ENCODE measurements around the gene LAMB4. TPM values are rescaled to one million over a fixed set of nuclear protein-coding genes. Genes with fewer than 3 reads are reported as not detected.

LAMB4 gene
- 0.80 TPM for polyA plus RNA-seq (2012; ENCODE audit: insufficient read depth, insufficient read length, low read depth)

GRCh38 chr7:108130261-108130660 is at the start of gene LAMB4:
TSS of gene LAMB4 (minus strand) at chr7:108130361. CDS start at chr7:108123164, 7,197 bp downstream.
- Histone ChIP-seq H3K27me3 (no peaks in the 10 kb centered on the region), H3K36me3 (no peaks in the 10 kb centered on the region), H3K4me3 (ENCODE audit: low read depth, low read length) (no peak within 1 kb of the TSS), H3K9me3 (no peaks in the 10 kb centered on the region), H3K4me1 (no peaks in the 10 kb centered on the region; the same call in 1 of the 2 replicates)
- no peak for DNase-seq
- TF ChIP-seq, protein P1, sequence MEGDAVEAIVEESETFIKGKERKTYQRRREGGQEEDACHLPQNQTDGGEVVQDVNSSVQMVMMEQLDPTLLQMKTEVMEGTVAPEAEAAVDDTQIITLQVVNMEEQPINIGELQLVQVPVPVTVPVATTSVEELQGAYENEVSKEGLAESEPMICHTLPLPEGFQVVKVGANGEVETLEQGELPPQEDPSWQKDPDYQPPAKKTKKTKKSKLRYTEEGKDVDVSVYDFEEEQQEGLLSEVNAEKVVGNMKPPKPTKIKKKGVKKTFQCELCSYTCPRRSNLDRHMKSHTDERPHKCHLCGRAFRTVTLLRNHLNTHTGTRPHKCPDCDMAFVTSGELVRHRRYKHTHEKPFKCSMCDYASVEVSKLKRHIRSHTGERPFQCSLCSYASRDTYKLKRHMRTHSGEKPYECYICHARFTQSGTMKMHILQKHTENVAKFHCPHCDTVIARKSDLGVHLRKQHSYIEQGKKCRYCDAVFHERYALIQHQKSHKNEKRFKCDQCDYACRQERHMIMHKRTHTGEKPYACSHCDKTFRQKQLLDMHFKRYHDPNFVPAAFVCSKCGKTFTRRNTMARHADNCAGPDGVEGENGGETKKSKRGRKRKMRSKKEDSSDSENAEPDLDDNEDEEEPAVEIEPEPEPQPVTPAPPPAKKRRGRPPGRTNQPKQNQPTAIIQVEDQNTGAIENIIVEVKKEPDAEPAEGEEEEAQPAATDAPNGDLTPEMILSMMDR (IDR thresholded peaks at IDR 0.05; ENCODE audit: low read depth, low read length), result no peak

- Histone ChIP-seq H3K27me3 (no peaks in the 10 kb centered on the region), H3K36me3 (peaks cover 54% of the 10 kb centered on the region), H3K4me3 (ENCODE audit: low read depth, low read length) (no peak overlapping the region), H3K4me1 (peaks cover 15% of the 10 kb centered on the region), H3K9me3 (no peaks in the 10 kb centered on the region)
- DNase-seq, result peak; percentile 70
- TF ChIP-seq, protein P1 (IDR thresholded peaks at IDR 0.05; ENCODE audit: low read depth, low read length), result no peak
Observed at GRCh38 chr7:108178398-108178797, 48.2 kb upstream of the LAMB4 start.

DNA sequence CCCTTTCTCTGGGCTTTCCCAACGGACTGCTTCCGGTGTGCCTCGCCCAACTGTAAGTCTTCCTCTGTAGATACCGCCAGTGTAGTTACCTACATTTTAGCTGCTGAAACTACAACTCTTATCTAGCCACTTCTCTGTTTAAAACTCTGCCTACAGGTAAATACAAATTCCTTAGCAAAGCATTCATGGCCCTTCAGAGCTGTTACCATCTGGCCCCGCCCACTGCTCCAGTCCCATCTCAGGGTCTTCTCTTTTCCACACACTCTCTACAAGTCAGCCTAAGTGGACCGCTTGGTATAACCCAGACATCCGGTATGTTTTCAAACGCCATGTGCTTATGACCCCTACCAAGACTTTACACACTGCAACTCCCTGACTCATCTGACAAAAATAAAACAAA is 41.0 kb upstream of the LAMB4 start:
- no peaks in the 10 kb centered on the region for H3K9me3 ChIP-seq
- no peaks in the 10 kb centered on the region for H3K27me3 ChIP-seq
- H3K36me3 ChIP-seq, result peaks cover 11% of the 10 kb centered on the region; the same call in 1 of the 2 replicates
- no peak overlapping the region for H3K4me3 ChIP-seq (ENCODE audit: low read depth, low read length)
- no peaks in the 10 kb centered on the region for H3K4me1 ChIP-seq
- TF ChIP-seq, protein P1 (IDR thresholded peaks at IDR 0.05; ENCODE audit: low read depth, low read length), result no peak
- no peak for DNase-seq

DNA sequence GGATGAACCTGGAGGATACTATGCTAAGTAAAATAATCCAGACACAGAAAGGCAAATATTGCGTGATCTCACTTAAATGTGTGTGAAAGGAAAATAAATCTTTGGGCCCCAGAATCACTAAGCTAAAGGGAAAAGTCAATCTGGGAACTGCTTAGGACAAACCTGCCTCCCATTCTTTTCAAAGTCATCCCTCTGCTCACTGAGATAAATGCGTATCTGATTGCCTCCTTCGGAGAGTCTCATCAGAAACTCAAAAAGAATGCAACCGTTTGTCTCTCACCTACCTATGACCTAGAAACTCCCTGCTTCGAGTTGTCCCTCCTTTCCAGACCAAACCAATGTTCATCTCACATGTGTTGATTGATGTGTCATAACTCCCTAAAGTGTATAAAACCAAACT is 40.1 kb upstream of the LAMB4 start:
- H3K4me3 ChIP-seq (ENCODE audit: low read depth, low read length), result no peak overlapping the region
- H3K9me3 ChIP-seq, result no peaks in the 10 kb centered on the region
- H3K36me3 ChIP-seq, result peaks cover 8% of the 10 kb centered on the region
- H3K27me3 ChIP-seq, result no peaks in the 10 kb centered on the region
- no peak for DNase-seq
- no peaks in the 10 kb centered on the region for H3K4me1 ChIP-seq
- TF ChIP-seq, protein P1 (IDR thresholded peaks at IDR 0.05; ENCODE audit: low read depth, low read length), result no peak

DNA sequence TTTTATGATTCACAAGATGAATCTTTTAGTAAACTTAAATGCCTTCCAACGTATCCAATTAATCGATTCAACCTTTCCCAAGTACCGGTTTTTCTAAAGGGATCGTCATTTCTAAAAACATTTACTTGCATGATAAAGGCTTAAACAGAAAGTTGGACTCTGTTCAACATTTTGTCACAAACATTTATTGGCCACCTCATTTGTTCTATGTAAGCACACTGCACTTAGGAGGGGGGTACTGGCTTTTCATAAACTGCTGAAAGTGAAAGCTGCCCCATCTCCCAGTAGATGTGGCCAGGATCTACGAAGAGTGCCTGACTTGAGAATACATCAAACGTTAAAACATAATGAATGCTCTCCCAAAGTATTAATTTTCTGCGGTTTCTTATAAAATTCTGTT is 37.3 kb upstream of the LAMB4 start:
- DNase-seq, result no peak
- Histone ChIP-seq H3K27me3 (no peaks in the 10 kb centered on the region), H3K4me3 (ENCODE audit: low read depth, low read length) (no peak overlapping the region), H3K9me3 (no peaks in the 10 kb centered on the region), H3K36me3 (peaks cover 4% of the 10 kb centered on the region), H3K4me1 (no peaks in the 10 kb centered on the region)
- TF ChIP-seq, protein P1 (IDR thresholded peaks at IDR 0.05; ENCODE audit: low read depth, low read length), result no peak

- Histone ChIP-seq H3K27me3 (no peaks in the 10 kb centered on the region), H3K4me3 (ENCODE audit: low read depth, low read length) (no peak overlapping the region), H3K36me3 (peaks cover under 1% of the 10 kb centered on the region; the same call in 1 of the 2 replicates), H3K4me1 (no peaks in the 10 kb centered on the region), H3K9me3 (no peaks in the 10 kb centered on the region)
- no peak for DNase-seq
- TF ChIP-seq, protein P1 (IDR thresholded peaks at IDR 0.05; ENCODE audit: low read depth, low read length), result no peak
Observed at GRCh38 chr7:108166687-108167086, 36.5 kb upstream of the LAMB4 start.
